ENCODE data around the gene ZDHHC4. TPM values are rescaled to one million over a fixed set of nuclear protein-coding genes. Genes with fewer than 3 reads are reported as not detected.

ZDHHC4 gene
- total RNA-seq, 6 experiments from 2014 or later, result 27.9 to 48.5 (median 36.9) TPM

DNA sequence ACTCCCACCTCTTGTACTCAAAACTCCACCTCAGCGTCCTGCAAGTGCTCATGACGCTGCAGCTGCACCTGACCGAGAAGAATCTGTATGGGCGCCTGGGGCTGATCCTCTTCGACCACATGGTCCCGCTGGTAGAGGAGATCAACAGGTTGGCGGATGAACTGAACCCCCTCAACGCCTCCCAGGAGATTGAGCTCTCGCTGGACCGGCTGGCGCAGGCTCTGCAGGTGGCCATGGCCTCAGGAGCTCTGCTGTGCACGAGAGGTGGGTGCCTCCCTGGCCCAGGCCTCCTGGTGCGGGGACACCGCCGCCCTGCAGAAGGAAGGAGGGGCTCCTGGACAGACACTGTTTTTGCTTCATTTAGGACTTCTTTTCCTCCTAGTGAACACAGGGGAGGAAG, 22.8 kb downstream of the ZDHHC4 start:
- H3K36me3 ChIP-seq, result peaks cover 0 to 55% (median 17%) of the 10 kb centered on the region in 4 donors

DNA sequence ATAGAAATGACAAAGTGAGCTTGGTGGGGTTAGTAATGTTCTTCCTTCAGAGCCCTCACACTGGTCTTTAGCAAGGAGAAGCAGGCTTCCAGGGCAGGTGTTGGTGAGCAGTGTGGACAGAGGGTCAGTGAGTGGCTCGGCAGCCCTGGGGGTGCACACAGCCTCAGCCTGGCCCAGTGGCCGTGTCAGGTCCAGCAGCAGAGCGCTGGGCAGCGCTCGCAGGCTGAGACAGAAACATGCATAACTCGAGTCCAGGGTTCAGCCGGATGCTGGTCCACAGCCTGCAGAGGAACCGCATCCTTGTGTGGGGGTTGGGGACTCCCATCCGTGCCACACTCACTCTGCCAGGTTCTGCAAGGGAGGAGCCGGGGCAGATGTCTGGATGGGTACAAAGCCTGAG, 27.2 kb downstream of the ZDHHC4 start:
- TF ChIP-seq CTCF (IDR thresholded peaks at IDR 0.05) (no peak), POLR2A (IDR thresholded peaks at IDR 0.05) (no peak)
- no peak overlapping the region for H3K4me3 ChIP-seq
- ATAC-seq (no peak), DNase-seq (no peak)
- H3K27me3 ChIP-seq, result no peaks in the 10 kb centered on the region
- no peaks in the 10 kb centered on the region for H3K4me1 ChIP-seq
- intact Hi-C loops (cut with DNase I), result no loop called here
- WGBS (ENCODE audit: insufficient coverage, low coverage, low lambda C conversion rate, missing lambda C conversion rate), result no CpG with 5 or more reads among the region's 10 CpGs
- no peak overlapping the region for H3K27ac ChIP-seq
- H3K36me3 ChIP-seq, result peaks cover 0 to 34% (median 1%) of the 10 kb centered on the region in 4 donors
- no peaks in the 10 kb centered on the region for H3K9me3 ChIP-seq

More for the DNA sequence above, 22.8 kb downstream of the ZDHHC4 start:
- Histone ChIP-seq H3K27me3 (no peaks in the 10 kb centered on the region), H3K4me3 (no peak overlapping the region), H3K27ac (no peak overlapping the region), H3K9me3 (no peaks in the 10 kb centered on the region), H3K4me1 (no peaks in the 10 kb centered on the region)
- ATAC-seq (no peak), DNase-seq (no peak)
- intact Hi-C loops (cut with DNase I), result no loop called here
- no CpG with 5 or more reads among the region's 15 CpGs for WGBS (ENCODE audit: insufficient coverage, low coverage, low lambda C conversion rate, missing lambda C conversion rate)
- no peak for TF ChIP-seq POLR2A (IDR thresholded peaks at IDR 0.05)
- no peak for TF ChIP-seq CTCF (IDR thresholded peaks at IDR 0.05)

GRCh38 chr7:6606866-6607583, 29.8 kb downstream of the ZDHHC4 start:
- Histone ChIP-seq H3K4me1 (no peaks in the 10 kb centered on the region), H3K36me3 (peaks cover 0 to 16% (median 1%) of the 10 kb centered on the region in 4 donors), H3K9me3 (no peaks in the 10 kb centered on the region), H3K4me3 (no peak overlapping the region), H3K27me3 (no peaks in the 10 kb centered on the region), H3K27ac (no peak overlapping the region)
- intact Hi-C loops (cut with DNase I), result no loop called here
- DNase-seq (no peak), ATAC-seq (peak in 1 of 4 donors; percentile 20)
- TF ChIP-seq POLR2A (IDR thresholded peaks at IDR 0.05), result no peak
- TF ChIP-seq CTCF (IDR thresholded peaks at IDR 0.05), result no peak
- 94% methylated on average over 11 of the region's 36 CpGs for WGBS (ENCODE audit: insufficient coverage, low coverage, low lambda C conversion rate, missing lambda C conversion rate)

- DNase-seq (no peak), ATAC-seq (peak in 1 of 4 donors; percentile 30)
- no peak for TF ChIP-seq CTCF (IDR thresholded peaks at IDR 0.05)
- no peak for TF ChIP-seq POLR2A (IDR thresholded peaks at IDR 0.05)
- H3K36me3 ChIP-seq, result peaks cover 0 to 15% (median 1%) of the 10 kb centered on the region in 4 donors
- H3K4me3 ChIP-seq, result no peak overlapping the region
- WGBS (ENCODE audit: insufficient coverage, low coverage, low lambda C conversion rate, missing lambda C conversion rate), result 88% methylated on average over 8 of the region's 38 CpGs
- no peak overlapping the region for H3K27ac ChIP-seq
- no peaks in the 10 kb centered on the region for H3K27me3 ChIP-seq
- no peaks in the 10 kb centered on the region for H3K9me3 ChIP-seq
- intact Hi-C loops (cut with DNase I), result no loop called here
- H3K4me1 ChIP-seq, result no peaks in the 10 kb centered on the region
Measured at GRCh38 chr7:6607651-6608051, 30.4 kb downstream of the ZDHHC4 start.
